Body of pancreas (tissue), 4 donors: Measurements from ENCODE around the gene ZGRF1.

Experiments used
- CTCF ChIP-seq, 7 experiments: fragments of 450-650 bp in 4 of 7; fragments of 200-600 bp in 3 of 7; sonication (generic) in 3 of 7; IDR thresholded peaks; one replicate each; pipeline ENCODE4 v1.5.1; 2016 to 2019; ENCODE audit warnings: antibody characterized with exemption in 7 of 7
- POLR2A ChIP-seq, 3 donors: fragments of 450-650 bp; IDR thresholded peaks; one replicate each; pipeline ENCODE4 v1.6.1; 2016; ENCODE audit warnings: antibody characterized with exemption in 3 of 3, mild to moderate bottlenecking in 2 of 3

GRCh38 chr4:112648263-112649054 lies 11.8 kb upstream of the ZGRF1 start:
- no peak for TF ChIP-seq CTCF (IDR thresholded peaks at IDR 0.05)
- no peak for TF ChIP-seq POLR2A (IDR thresholded peaks at IDR 0.05)
